GM12878 (cell line): Measurements from ENCODE around the gene ANTXR1. TPM values are rescaled to one million over a fixed set of nuclear protein-coding genes. Genes with fewer than 3 reads are reported as not detected.

Experiments
- ATAC-seq: fragments of 200-7000 bp; cut with Tn5 transposase; 3 replicates; pipeline ENCODE4 v1.9.1; 2020; ENCODE audit warnings: mild to moderate bottlenecking, moderate library complexity
- BruUV-seq: library from RNA; stranded (reverse); fragments of 400-500 nt; replicated peaks from 2 replicates; lab custom pipeline; 2021; lab: Mats Ljungman, UMichigan
- CTCF ChIA-PET: fragments of 300-600 bp; sonication (Branson Sonifier 250); formaldehyde crosslinking; extraction: SDS; loops from one replicate; lab custom pipeline; 2021; ENCODE audit warnings: inconsistent platforms; lab: Yijun Ruan, JAX
- POLR2A ChIA-PET: fragments of 350-600 bp; formaldehyde crosslinking; extraction: SDS; loops from one replicate; lab custom pipeline; 2021; ENCODE audit warnings: inconsistent platforms; lab: Charles Lee
- RAD21 ChIA-PET: fragments of 300-600 bp; sonication (Branson Sonifier 250); formaldehyde crosslinking; loops from one replicate; lab custom pipeline; 2023; ENCODE audit warnings: antibody characterized with exemption; ENCODE audit not compliant: unreplicated experiment; lab: Charles Lee
- SMC1A ChIA-PET: fragments of 300-600 bp; sonication (Branson Sonifier 250); formaldehyde crosslinking; loops from one replicate; lab custom pipeline; 2023; ENCODE audit not compliant: unreplicated experiment, uncharacterized antibody; lab: Charles Lee
- DNase-seq: peaks from one replicate; pipeline ENCODE4 v3.0.0-alpha.2; 2011; ENCODE audit warnings: low read depth, low spot score
- FAIRE-seq: peaks from 3 replicates; lab custom pipeline; 2011; peaks lifted over from hg19 to GRCh38; lab: Jason Lieb, UNC
- H2AFZ ChIP-seq: 2 replicates; pipeline ENCODE4 v1.6.0; 2011; ENCODE audit warnings: low read depth, low read length, control low read depth; ENCODE audit not compliant: control insufficient read depth
- H3K27ac ChIP-seq: 2 replicates; pipeline ENCODE4 v1.5.1; 2011; ENCODE audit warnings: control low read depth; ENCODE audit not compliant: control insufficient read depth, insufficient read depth
- H3K27me3 ChIP-seq, 2 experiments: replicated peaks in 1 of 2; 2 replicates each; pipeline versions ENCODE4 v1.6.0 to v1.6.1; 2011; ENCODE audit warnings: low read length in 1 of 2; ENCODE audit not compliant: control insufficient read depth in 2 of 2, insufficient read depth in 2 of 2
- H3K36me3 ChIP-seq, 2 experiments: 2 replicates each; pipeline ENCODE4 v1.5.1; 2011; ENCODE audit warnings: low read length in 1 of 2; ENCODE audit not compliant: control insufficient read depth in 2 of 2, insufficient read depth in 2 of 2
- H3K4me1 ChIP-seq: 2 replicates; pipeline ENCODE4 v1.6.1; 2011; ENCODE audit warnings: mild to moderate bottlenecking, low read length, moderate library complexity, mixed read lengths; ENCODE audit not compliant: control insufficient read depth, insufficient read depth
- H3K4me2 ChIP-seq: 2 replicates; pipeline ENCODE4 v1.6.0; 2011; ENCODE audit warnings: control low read depth; ENCODE audit not compliant: control insufficient read depth, insufficient read depth
- H3K4me3 ChIP-seq: fragments of 200-600 bp; sonication (generic); 2 replicates; pipeline ENCODE4 v1.5.1; 2016
- H3K79me2 ChIP-seq: 2 replicates; pipeline ENCODE4 v1.6.0; 2011; ENCODE audit warnings: low read length; ENCODE audit not compliant: control insufficient read depth, insufficient read depth
- H3K9ac ChIP-seq: 2 replicates; pipeline ENCODE4 v1.8.0; 2011; ENCODE audit warnings: low read length, control low read depth, mixed read lengths; ENCODE audit not compliant: control insufficient read depth, insufficient read depth
- H3K9me3 ChIP-seq: replicated peaks from 3 replicates; pipeline ENCODE4 v1.5.1; 2011; ENCODE audit warnings: mild to moderate bottlenecking, low read length; ENCODE audit not compliant: control insufficient read depth, insufficient read depth
- H4K20me1 ChIP-seq: 2 replicates; pipeline ENCODE4 v1.6.0; 2011; ENCODE audit not compliant: control insufficient read depth, insufficient read depth
- BCL11A ChIP-seq: IDR thresholded peaks from 2 replicates; pipeline ENCODE4 v1.6.1; 2011; ENCODE audit warnings: low read depth, low read length
- IKZF2 ChIP-seq, 2 experiments: fragments of 450-650 bp; IDR thresholded peaks; 2 replicates each; pipeline ENCODE4 v1.6.1; 2017; ENCODE audit warnings: mild to moderate bottlenecking in 2 of 2, moderate library complexity in 2 of 2
- RBBP5 ChIP-seq: fragments of 200-600 bp; sonication (generic); conservative IDR thresholded peaks from 2 replicates; pipeline ENCODE4 v1.6.1; 2016
- SUPT20H ChIP-seq: IDR thresholded peaks from 2 replicates; pipeline ENCODE4 v1.6.1; 2011; ENCODE audit warnings: low read depth, mild to moderate bottlenecking, low read length, moderate library complexity, borderline replicate concordance; ENCODE audit not compliant: control insufficient read depth
- WGBS: methylation state at CpG from one replicate; pipeline ENCODE4 v1.1.6; 2016; ENCODE audit warnings: low lambda C conversion rate; ENCODE audit not compliant: insufficient replicate concordance, insufficient coverage; ENCODE audit errors: missing lambda C conversion rate; 5-methylcytosine and 5-hydroxymethylcytosine counted together
- in situ Hi-C: fragments of 300-500 bp; cut with MboI; formaldehyde crosslinking; loops from 9 replicates; pipeline ENCODE4 v1.14.3; 2018; ENCODE audit warnings: mixed read lengths
- intact Hi-C: fragments of 100-400 bp; cut with micrococcal nuclease; formaldehyde crosslinking; loops from one replicate; pipeline ENCODE4 v1.14.2; 2022; ENCODE audit not compliant: unreplicated experiment
- polyA plus RNA-seq, 11 experiments: library from polyadenylated mRNA; depleted of rRNA in 4 of 11; unstranded in 6 of 11; stranded (reverse) in 5 of 11; fragments of >200 nt; fragmentation: Nextera tagmentation in 4 of 11; fragmentation: Illumina TruSeq in 1 of 11; extraction: Ambion mirVana in 4 of 11; extraction: Trizol in 1 of 11; gene quantifications; 1 replicate in 1 of 11; 2 replicates in 10 of 11; pipeline versions ENCODE4 v1.2.1 to v1.2.3, GENCODE V29; 2011 to 2016; ENCODE audit warnings: inconsistent platforms in 2 of 11, missing spikeins in 2 of 11, low read depth in 1 of 11
- total RNA-seq, 4 experiments: library from RNA; depleted of rRNA in 3 of 4; stranded (reverse); fragments of >200 nt in 3 of 4; fragmentation: Illumina TruSeq in 1 of 4; extraction: Trizol in 1 of 4; gene quantifications; 2 replicates each; pipeline versions ENCODE4 v1.2.1 to v1.2.3, GENCODE V29; 2013 to 2021
- TF ChIP-seq, protein P1 (sequence below): IDR thresholded peaks from 2 replicates; pipeline ENCODE4 v1.6.1; 2011; ENCODE audit warnings: low read depth, low read length, improper control_type of control experiment, borderline replicate concordance
- TF ChIP-seq, protein P2 (sequence below): fragments of 450-650 bp; formaldehyde crosslinking; IDR thresholded peaks from 2 replicates; pipeline ENCODE4 v1.5.0; 2022; ENCODE audit warnings: mild to moderate bottlenecking, missing genetic modification characterization

Gene ANTXR1
- total and polyA plus RNA-seq, 10 of the 15 experiments (the other 5 are each of a cell fraction or from before 2014, with no cell fraction given), result 0.09 to 0.26 TPM; not detected in 8

DNA sequence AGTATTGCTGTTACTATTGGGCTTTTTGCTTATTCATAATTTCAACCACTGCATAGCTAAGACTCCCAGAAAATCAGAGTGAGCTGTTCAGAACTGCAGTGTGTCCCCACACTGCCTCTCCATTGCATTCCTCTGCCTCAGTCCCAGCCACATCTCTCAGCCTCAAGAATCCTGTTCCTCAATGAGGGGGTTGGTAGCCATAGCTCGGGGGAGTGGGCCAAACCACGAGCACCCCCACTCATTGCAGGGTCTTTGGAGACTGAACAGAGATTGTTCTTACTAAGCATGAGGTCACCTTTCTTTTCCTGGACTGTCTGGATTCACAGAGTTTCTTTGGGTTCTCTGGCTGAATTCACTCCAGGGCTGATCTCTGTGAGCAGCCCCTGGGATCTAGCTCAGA, 213.0 kb downstream of the ANTXR1 start:
- H3K79me2 ChIP-seq, result no peaks in the 10 kb centered on the region
- no peak overlapping the region for H2AFZ ChIP-seq
- ChIA-PET CTCF (no interaction called here), SMC1A (no interaction called here), POLR2A (no interaction called here), RAD21 (no interaction called here)
- no peaks in the 10 kb centered on the region for H3K9me3 ChIP-seq
- H3K4me3 ChIP-seq, result no peak overlapping the region
- BruUV-seq, result no TSS peak
- H3K4me1 ChIP-seq, result no peaks in the 10 kb centered on the region
- no peak overlapping the region for H3K9ac ChIP-seq
- ATAC-seq (no peak), DNase-seq (no peak), FAIRE-seq (no peak)
- peaks cover 1 to 7% of the 10 kb centered on the region in 2 experiments; a peak in 3 of 4 replicates for H3K27me3 ChIP-seq
- in situ Hi-C loops (no loop called here), intact Hi-C loops (no loop called here)
- no peaks in the 10 kb centered on the region for H4K20me1 ChIP-seq
- TF ChIP-seq, protein P1, sequence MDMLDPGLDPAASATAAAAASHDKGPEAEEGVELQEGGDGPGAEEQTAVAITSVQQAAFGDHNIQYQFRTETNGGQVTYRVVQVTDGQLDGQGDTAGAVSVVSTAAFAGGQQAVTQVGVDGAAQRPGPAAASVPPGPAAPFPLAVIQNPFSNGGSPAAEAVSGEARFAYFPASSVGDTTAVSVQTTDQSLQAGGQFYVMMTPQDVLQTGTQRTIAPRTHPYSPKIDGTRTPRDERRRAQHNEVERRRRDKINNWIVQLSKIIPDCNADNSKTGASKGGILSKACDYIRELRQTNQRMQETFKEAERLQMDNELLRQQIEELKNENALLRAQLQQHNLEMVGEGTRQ, result no peak
- no peak for TF ChIP-seq IKZF2 (IDR thresholded peaks at IDR 0.05)
- TF ChIP-seq RBBP5, result no peak
- TF ChIP-seq BCL11A, result no peak
- TF ChIP-seq, protein P2, sequence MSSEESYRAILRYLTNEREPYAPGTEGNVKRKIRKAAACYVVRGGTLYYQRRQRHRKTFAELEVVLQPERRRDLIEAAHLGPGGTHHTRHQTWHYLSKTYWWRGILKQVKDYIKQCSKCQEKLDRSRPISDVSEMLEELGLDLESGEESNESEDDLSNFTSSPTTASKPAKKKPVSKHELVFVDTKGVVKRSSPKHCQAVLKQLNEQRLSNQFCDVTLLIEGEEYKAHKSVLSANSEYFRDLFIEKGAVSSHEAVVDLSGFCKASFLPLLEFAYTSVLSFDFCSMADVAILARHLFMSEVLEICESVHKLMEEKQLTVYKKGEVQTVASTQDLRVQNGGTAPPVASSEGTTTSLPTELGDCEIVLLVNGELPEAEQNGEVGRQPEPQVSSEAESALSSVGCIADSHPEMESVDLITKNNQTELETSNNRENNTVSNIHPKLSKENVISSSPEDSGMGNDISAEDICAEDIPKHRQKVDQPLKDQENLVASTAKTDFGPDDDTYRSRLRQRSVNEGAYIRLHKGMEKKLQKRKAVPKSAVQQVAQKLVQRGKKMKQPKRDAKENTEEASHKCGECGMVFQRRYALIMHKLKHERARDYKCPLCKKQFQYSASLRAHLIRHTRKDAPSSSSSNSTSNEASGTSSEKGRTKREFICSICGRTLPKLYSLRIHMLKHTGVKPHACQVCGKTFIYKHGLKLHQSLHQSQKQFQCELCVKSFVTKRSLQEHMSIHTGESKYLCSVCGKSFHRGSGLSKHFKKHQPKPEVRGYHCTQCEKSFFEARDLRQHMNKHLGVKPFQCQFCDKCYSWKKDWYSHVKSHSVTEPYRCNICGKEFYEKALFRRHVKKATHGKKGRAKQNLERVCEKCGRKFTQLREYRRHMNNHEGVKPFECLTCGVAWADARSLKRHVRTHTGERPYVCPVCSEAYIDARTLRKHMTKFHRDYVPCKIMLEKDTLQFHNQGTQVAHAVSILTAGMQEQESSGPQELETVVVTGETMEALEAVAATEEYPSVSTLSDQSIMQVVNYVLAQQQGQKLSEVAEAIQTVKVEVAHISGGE (CRISPR knock-in tag), result no peak
- TF ChIP-seq SUPT20H, result no peak
- no peak overlapping the region for H3K27ac ChIP-seq
- H3K36me3 ChIP-seq, result no peaks in the 10 kb centered on the region
- H3K4me2 ChIP-seq, result no peak overlapping the region
- 0% methylated on average over 2 of the region's 2 CpGs for WGBS
